GM21576 (cell line): ENCODE measurements around the gene PGBD5.
A peak's percentile ranks its signal among the peaks of the same experiment; 100 is the strongest.

ENCODE experiments used
- ATAC-seq: cut with Tn5 transposase; IDR thresholded peaks from one replicate; pipeline ENCODE4 v1.9.1; 2021; ENCODE audit warnings: mild to moderate bottlenecking, moderate library complexity; ENCODE audit not compliant: unreplicated experiment

PGBD5 gene

DNA sequence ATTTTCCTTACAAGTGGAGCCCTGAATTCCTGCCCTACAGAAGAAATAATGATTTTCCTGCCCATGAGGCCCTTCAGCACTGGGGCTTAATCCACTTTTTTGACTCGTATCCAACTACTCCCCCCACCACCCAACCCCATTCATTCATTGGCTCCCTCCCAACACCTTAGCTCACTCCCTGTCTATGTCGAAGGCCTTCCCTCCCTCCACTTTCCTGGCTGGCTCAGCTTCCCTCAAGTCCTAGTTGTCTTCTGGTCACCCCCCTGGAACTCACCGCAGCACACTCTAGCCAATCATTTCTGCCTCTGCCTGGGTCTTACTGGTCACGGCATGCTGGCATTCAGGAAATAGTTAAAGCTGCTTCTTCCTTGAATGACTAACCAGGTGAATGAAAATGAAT lies 118.9 kb downstream of the PGBD5 start:
- no peak for ATAC-seq

DNA sequence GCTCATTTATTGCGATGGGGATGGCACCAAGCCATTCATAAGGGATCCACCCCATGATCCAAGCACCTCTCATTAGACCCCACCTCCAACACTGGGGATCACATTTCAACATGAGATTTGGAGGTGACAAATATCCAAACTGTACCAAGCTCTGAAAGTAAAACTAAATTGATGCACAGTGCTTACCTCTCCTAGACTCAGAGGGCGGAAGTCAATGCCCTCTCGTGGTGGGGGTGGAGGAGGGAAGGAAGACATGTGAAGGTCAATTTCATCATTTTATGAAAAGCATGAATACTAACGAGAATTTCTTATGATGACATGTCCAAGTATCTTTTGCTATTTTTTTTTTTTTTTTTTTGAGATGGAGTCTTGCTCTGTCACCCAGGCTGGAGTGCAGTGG lies 120.0 kb downstream of the PGBD5 start:
- ATAC-seq = peak; percentile 65

DNA sequence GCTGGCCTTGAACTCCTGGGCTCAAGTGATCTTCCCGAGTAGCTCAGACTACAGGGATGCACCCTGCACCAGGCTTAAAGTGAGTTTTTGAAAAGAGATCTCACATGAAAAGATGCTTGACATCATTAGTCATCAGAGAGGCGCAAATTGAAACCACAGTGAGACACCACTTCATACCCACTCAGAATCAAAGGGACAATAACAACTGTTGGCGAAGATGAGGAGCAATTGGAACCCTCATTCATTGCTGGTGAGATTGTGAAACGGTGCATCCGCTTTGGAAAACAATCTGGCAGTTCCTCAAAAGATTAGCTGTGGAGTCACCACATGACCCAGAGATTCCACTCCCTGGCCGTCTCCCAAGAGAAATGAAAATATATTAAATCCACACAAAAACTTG lies 122.3 kb downstream of the PGBD5 start:
- ATAC-seq = no peak

DNA sequence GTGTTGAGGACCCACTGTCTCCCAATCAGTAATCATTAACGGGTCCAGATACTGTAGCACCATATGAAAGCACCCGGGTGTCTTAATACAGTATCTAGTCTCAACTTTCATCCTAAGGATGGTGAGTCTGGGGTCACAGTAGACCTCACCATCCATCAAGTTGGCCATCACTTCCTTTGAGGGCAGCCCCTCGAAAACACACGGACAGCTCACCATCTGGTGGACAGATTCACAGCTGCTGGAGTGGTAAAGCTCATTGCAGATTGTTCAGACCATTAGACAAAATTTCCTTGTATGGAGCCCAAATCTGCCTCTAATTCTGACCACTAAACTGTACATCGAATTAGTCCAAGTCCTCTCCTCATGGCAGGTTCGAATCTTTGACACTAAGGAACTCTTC lies 123.1 kb downstream of the PGBD5 start:
- ATAC-seq = no peak

DNA sequence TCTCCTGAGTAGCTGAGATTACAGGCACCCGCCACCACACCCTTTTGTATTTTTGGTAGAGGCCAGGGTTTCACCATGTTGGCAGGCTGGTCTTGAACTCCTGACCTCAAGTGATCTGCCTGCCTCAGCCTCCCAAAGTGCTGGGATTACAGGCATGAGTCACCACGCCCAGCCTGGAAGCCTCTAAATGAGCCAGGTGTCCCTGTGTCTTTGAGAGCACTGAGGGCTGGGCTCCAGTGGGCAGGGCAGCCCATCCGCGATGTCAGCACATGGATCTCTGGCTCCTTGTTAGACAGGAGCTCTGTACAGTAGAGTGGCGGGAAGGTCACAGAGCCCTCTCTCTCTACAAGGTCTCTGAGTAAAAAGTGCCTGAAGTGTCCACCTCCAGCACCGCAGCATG lies 124.3 kb downstream of the PGBD5 start:
- no peak for ATAC-seq

DNA sequence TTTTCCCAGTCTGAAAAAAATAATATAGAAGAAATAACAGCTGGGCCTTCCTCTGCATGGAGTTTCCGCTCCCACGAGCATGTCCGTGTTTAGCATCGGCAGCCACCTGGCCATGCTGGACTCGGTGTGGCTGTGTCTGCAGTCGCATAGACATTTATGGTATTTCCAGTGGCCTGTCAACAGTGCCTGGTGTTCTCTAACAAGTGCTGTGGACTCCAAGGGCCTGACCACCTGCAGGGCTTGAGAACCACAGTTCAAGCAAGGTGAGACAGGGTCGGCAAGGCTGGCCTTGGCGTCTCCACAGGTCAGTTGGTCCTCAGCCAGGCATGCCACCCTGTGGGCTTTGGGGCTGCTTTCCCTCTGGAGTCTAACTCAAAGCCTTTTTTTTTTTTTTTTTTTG lies 124.8 kb downstream of the PGBD5 start:
- no peak for ATAC-seq

DNA sequence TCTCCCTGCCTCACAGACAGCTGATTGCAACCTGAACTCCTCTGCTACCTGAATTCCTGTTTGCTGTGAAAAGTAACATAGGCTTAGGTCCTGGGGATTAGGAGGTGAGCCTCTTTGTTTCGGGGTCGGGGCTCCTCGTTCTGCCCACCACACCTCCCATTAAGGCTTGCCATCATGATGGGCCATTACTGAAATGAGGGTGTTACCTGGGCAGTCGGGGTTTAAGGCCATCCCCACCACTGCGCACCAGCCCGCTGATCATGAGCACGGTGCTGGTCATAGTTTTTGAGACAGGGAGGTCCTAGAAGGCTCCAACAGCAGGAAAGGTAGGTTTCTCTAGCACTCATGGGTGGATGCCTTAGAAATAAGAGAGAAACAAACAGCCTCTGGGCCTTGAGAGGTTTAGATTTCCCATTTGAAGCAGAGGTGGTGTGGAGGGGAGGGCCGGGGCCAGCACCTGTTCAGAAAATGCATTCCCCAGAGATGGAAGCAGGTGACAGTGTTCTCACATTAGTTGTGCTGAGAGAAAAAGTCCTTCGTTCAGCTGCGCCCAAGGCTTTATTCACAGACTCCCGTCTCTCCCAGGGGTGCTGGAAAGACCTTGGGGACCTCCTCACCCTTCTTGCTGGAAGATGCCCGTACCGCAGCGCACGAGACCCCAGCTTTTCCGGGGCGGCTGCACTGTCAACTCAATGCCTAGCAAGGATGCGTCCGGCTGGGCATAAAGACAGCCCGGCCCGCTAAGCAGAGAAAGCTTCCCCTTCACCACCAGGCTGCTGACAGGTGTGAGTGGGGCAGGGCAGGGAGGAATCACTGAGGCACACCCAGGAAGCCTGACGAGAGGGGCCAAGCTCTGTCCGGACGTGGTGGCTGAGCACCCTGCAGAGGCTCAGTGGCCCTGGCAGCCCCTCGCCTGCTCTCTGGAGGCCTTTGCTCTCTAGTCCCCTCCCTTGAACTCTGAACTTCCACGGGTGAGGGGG lies 125.5 kb downstream of the PGBD5 start:
- no peak for ATAC-seq

DNA sequence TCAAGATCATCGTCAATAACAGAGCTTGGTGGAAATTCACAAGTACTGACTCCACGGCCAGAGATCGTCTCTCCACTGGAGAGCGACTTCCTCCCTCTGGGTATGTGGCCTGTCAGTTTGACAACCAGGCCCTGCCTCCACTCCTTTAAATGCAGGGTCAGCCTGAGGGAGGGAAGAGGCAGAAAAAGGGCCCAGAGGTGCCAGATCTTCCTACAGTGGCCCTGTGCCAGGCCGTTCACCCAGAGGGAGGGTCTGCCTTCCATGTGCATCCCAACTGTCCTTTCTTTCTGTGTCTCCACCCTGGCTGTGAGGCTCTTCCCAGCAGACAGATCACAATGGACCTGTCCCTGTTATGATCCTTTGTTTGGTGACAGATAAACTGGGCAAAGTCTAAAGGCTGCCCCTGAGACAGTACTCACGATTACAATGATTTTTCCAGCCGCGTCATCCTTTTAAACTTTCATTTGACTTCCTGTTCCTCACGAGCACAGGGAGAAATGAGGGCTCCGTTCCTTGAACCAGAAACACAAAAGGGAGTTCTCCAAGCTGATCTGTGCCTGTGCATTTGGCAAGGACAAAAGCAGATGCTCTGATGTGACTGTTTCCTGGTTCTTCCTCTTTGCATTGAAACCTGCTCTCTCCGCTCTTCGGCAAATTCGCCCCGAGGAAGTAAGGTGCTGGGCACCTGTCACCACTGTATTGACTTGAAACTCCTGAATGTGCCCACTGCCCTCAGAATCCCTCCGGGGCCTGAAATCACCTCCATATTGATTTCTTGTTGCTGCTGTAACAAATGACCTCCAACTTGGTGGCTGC lies 126.7 kb downstream of the PGBD5 start:
- no peak for ATAC-seq

DNA sequence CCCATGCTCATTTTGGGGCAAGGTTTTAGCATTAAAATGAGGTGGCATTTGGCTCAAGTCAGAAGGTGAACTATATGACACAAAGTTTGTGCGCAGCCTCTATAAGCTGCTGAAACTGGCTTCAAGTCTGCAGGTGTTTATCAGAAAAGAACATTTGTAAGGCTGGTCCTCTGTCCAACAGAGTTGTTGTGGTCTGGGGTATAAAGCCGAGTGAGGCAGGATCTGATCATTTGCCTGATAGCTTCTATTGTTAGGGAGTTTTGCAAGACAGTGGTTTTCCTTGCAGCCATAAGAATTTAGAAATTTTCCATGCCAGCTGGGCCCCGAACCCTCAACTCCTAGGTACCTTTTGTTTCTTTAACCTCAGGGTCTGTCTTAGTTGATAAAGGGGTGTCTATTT lies 130.8 kb downstream of the PGBD5 start:
- no peak for ATAC-seq

DNA sequence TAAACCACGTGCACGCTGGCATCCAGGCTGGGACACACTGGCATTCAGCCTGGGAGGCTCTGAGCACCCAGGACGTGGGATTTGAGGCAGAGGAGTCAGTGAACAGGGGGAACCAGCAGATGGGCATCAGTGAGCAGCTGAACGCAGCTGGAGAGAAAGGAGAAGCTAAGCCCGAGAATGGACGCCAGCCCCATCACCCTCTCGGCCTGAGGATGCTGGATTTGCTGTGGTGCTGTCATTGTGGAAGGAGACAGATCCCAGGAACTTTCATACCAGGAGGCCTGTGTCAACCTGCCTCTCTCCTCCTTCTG lies 132.8 kb downstream of the PGBD5 start:
- no peak for ATAC-seq

DNA sequence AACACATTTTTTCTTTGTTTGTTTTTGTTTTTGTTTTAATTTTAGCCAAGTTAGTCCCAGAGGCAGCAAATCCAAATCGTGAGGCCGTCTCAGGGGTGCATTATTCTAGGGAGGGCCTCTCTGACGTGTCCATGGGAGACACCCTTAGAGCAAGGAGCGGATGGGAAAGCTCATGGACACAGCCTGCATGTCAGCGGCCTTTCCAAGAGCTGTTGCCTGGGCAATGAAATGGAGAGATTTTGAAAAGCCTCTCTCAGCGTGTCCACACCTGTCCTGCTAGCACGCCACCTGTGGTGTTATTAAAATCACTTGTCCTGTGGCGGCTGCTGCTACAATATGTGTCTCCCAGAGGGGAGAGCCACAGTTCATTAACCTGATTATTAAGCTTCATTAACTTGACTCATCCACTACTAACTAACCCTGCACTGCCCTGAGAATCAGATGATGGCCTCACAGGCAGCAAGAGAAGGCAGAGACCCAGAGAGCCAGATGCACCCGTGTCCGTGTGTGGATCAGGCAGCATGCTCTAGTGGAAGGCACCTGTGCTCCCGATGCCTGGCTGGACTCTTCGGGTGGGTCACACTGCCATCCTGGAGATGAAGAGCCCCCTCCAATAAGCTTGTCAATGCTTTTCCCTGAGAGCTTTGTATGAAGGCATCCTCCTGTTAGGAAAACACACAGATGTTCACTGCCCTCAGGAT lies 133.3 kb downstream of the PGBD5 start:
- no peak for ATAC-seq

DNA sequence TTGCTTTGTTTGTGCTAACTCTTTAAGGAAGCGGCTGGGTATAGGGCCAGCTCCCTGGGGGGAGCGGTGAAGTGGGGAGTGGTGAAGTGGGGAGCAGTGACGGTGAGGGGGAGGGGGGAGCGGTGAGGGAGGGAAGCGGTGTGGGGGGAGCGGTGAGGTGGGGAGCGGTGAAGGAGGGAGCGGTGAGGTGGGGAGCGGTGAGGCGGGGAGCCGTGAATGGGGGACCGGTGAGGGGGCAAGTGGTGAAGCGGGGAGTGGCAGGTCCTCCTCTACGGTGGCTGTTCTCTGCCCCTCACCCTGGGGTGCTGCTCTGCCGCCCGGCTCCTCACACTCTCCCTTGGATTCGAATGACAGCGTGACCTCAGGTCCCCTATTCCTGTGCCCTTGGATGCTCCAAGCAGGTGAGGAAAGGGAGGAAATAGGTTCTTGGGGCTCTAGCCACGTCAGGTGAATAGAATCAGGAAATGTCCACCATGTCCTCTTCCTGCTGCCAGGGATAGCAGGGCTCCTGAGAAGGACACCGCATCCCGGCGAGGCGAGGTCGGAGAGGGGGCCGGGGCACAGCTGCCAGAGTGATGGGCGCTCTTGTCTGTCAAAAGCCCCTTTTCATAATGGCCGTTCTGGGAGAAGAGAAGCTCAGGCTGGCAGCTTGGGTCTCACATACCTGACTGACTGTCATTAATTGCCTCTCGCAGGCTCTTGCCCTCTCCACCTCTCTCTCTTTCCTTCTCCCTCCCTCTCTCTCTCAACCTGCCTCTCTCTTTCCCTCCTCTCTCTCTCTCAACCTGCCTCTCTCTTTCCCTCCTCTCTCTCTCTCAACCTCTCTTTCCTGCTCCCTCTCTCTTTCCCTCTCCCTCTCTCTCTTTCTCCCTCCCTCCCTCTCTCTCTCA lies 134.2 kb downstream of the PGBD5 start:
- no peak for ATAC-seq

DNA sequence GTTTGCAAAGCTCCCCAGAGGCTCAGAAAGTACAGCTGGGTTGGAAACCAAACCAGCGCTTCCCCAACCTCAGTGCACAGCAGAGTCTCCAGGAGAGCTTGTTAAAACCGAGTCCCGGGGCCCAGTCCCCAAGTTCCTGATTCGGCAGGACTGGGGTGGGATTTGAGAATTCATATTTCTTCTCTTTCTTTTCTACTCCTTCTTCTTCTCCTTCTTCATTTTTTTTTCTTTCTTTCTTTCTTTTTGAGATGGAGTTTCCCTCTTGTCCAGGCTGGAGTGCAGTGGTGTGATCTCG lies 136.8 kb downstream of the PGBD5 start:
- ATAC-seq = no peak

DNA sequence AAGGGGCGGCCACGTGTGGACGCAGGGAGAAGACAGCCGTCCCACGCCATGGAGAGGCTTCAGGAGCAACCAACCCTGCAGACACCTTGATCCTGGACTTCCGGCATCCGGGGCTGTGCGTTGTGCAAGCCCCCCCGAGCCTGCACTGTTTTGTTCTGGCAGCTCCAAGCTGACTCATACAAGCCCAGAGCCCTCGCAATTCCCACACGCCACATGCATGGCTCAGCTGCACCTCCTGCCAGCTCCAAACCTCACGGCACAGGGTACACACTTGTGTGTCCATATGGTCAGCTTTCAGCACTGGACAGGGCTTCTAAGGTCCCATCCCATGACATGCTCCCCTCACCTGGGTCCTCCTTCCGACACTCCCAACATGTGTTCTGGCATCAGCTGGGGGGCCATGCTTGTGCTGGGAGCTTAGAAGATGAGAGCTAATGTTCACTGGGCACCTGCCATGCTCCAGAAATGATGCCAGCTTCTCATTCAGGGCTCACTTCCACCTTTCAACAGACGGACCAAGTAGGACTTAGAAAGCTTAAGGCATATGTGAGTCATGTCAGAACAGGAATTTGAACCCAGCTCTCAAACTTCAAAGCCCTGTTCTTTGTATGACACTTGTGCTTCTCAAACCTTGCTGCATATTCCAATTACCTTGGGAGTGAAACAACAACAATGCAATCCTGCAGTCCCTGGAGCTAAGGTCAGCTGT lies 137.3 kb downstream of the PGBD5 start:
- ATAC-seq = no peak

DNA sequence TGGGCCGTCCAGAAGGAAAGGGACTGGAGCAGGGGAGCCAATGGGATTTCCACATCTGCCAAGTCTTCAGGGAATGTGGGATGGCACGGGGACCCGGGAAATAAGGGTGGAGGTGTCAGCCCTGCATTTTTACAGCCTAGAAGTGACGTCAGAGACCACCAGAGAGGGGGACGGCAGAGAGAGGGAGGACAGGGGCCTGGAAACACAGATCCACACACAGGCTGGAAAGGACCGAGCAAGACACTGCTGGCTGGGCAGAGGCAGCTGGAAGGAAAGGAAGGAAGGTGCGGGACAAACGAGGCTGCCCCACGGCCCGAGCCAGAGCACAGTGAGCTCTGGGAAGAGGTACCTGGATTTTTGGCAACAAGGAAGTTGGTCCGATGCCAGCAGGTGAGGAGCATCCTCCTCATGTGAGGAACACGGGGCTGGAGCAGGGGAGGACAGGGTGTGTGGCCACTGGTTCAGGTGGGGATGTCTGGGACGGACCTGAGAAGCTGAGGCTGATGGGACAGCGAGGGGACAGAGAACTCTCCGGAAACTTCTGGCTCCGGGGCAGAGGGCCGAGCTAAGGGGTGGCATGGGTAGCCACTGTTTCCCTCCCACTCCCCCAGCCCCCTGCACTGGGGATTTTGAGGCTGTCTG lies 138.3 kb downstream of the PGBD5 start:
- ATAC-seq = no peak

DNA sequence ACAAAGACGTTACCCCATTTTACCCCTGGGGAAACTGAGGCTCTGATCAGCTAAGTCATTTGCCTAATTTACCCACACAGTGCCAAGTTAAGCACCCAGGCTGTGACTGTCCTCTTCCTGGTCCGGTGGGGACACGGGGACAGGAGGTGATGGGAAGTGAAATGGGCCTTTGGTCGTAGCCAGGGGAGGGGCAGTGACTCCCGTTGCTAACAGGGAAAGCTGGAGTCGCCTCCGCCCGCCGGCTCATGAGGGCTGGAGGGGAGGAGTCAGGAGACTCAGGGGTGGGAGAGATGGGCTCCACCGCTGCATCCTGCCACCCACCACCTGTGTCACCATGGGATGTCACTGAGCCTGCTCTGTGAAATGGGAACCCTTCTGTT lies 139.3 kb downstream of the PGBD5 start:
- no peak for ATAC-seq

DNA sequence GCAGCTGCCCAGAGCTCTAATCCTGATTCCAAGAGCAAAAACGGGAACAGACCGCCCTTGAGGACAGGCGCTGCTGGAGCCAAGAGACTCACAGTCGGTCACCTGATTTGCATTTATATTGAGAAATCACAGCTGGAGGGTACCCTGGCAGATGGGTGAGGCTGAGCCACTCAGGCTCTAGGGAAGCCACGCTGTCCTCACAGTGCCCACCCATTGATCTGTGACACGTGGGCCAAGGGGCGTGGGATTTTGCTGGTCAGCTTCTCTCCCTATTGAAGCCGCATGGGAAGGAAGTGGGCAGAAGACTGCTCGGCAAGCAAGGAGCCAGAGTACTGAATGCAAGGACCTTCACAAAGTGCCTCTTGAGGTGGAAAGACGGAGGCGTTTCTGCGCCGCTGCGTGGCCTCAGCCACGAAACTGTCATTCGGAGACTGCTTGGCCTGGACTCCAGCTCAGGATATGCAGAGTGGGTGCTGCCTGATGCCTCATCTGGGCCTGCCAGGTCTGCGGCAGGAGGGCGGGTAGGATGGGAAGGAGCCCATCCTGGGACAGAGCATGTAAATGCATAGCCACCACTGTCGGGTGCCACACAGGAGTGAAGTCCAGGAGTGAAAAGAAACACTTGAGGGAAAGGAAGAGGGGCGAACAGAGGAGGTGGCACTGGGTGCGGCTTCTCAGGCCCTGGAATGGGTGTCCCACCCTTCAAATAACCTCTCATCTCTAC lies 139.8 kb downstream of the PGBD5 start:
- no peak for ATAC-seq

DNA sequence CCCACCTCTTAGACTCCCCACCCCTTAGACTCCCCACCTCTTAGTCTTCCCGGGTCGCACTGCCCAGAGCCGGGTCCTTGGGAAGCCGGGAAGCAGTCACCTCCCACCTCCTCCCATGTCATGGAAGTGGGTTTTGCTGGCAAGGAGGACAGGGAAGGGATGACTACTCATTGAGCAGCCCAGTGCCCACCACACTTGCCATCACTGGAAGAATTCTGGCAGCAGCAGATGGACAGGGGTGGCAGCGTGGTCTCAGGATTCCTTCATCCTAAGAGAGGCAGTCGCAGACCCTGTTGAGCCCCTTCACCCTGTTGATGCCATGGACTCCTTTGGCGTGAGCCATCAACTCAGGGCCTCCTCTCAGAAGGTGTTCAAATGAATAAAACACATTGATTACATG lies 140.8 kb downstream of the PGBD5 start:
- no peak for ATAC-seq

DNA sequence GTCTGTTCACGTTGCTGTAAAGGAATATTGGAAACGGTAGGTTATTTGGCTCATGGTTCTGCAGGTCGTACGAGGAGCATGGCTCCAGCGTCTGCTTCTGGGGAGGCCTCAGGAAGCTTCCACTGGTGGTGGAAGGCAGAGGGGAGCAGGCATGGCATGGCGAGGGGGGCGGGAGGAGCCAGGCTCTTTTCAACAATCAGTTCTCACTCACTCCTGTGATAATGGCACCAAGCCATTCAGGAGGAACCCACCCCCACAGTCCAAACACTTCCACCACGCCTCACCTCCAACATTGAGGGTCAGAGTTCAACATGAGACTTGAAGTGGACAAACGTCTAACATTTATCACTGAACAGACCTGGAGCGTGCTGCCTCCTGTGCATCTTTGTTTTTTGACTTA lies 141.2 kb downstream of the PGBD5 start:
- ATAC-seq = no peak
